ENCODE data around the gene HFM1.
"Not testable (repeated sequence)": the region's sequence is repeated elsewhere in the genome, so short reads cannot be mapped to it uniquely, and the experiment has no call there.

DNA sequence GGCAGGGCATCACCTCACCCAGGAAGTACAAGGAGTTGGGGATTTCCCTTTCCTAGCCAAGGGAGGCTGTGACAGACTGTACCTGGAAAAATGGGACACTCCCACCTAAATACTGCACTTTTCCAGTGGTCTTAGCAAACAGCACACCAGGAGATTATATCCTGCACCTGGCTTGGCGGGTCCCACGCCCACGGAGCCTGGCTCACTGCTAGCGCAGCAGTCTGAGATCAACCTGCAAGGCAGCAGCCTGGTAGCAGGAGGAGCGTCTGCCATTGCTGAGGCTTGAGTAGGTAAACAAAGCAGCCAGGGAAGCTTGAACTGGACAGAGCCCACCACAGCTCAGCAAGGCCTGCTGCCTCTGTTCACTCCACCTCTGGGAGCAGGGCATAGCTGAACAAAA, 37.3 kb upstream of the HFM1 start:
- not testable (repeated sequence) for TF ChIP-seq POLR2A, POLR2AphosphoS5, TAF1 (IDR thresholded peaks at IDR 0.05; ENCODE audit: low read depth, low read length)

All from GM12891 (cell line).